Stimulated activated CD4-positive, alpha-beta T cell treated with anti-CD3 and anti-CD28 coated beads, Interleukin-1b, Interleukin-23, amount 100 ng/mL, for 48 hours (primary cell): ENCODE data around the gene FRMD4A.
"Not testable (repeated sequence)": the region's sequence is repeated elsewhere in the genome, so short reads cannot be mapped to it uniquely, and the experiment has no call there.

Source experiments
- DNase-seq: peaks from one replicate; pipeline ENCODE4 v3.0.0-alpha.2; 2020

Gene FRMD4A

DNA sequence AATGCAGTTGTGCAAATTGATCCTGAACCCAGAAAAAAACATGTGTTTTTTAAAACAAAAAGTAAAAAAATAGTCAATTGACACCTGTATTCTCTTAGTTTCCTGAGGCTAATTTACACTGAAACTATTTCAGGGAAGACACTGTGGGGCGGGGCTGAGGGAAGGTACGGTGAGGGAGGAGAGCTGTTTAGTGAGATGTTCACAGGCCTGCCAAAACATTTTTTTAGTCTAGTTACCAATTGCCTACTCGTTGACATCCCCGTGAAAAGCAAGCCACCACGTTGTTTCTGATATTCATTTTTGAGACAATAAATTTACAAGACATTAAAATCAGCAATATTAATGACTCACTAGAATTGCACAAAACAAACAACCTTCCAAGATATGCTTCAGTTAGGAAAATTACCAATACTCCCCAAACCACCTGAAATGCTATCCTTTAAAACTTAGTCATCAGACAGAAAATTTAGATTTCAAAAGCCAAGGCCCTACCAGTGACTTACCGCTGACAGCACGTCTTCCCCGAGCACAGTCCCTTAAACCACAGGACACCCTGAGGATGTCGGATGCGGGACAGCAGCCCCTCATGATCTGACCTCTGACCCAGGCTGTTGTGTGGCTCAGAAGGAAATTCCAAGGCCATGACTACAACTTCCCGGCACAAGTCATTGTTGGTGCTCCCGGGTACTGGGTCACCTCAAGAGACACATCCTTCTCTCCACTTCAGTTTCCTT lies 464.8 kb downstream of the FRMD4A start:
- DNase-seq: no peak

DNA sequence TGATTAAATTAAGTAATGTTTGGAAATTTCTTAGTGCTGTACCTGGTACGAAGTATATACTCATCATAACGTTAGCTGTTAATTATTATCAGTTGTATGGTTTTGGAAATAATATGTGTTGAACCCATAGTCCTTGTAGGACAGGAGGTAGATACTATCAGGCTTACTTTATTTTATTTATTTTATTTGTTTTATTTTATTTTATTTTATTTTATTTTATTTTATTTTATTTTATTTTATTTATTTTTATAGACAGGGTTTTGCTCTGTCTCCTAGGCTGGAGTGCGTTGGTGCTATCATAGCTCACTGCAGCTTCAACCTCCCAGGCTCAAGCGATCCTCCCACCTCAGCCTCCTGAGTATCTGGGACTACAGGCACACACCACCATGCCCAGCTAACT lies 465.5 kb downstream of the FRMD4A start:
- not testable (repeated sequence) for DNase-seq

DNA sequence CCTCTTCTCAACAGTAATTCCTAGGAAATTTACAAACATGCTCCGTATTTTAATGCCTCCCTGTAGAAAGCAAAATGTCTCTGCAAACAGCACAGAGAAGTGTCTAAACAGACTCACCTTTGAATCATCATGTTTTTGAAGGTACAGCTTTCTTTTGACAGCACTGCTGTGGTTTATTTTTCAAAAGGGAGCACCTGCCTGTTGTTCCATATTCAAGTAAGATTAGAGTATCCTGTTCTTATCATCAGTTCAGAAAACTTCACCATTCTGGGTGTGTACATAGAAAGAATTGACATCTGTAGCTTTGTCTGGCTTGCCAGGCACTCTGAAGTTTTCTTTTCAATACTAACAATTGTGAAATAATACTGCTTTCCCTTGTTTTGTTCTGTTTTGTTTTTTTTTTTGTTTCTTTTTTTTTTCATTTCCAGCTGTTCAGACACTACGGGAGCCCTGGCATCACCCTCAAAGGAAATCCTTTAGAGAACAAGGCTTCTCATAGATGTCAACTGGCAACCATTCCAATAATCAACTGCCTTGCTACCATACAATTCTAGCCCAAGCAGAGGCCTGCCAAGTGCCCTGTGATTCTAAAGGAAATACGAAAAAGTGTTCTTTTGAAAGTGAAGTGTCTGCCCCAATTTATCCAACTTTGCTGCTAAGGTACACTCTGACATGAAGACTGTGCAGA lies 468.0 kb downstream of the FRMD4A start:
- no peak for DNase-seq

DNA sequence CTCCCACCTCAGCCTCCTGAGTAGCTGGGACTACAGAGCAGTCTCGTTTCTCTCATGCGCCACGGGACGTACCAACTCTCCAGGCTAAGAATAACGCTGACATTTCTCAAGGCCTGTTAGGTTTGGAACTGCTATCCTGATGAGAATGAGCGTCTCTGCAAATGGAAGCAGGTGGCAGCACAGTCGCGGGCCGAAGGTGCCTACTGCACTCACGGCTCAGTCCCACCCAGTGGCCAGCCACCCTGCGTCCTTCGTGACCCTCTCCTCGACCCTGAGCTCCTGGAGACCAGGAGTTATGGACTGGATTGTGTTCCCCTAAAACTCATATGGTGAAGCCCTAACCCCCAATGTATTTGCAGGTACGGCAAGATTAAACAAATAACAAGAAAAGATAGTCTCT lies 469.8 kb downstream of the FRMD4A start:
- DNase-seq: no peak

DNA sequence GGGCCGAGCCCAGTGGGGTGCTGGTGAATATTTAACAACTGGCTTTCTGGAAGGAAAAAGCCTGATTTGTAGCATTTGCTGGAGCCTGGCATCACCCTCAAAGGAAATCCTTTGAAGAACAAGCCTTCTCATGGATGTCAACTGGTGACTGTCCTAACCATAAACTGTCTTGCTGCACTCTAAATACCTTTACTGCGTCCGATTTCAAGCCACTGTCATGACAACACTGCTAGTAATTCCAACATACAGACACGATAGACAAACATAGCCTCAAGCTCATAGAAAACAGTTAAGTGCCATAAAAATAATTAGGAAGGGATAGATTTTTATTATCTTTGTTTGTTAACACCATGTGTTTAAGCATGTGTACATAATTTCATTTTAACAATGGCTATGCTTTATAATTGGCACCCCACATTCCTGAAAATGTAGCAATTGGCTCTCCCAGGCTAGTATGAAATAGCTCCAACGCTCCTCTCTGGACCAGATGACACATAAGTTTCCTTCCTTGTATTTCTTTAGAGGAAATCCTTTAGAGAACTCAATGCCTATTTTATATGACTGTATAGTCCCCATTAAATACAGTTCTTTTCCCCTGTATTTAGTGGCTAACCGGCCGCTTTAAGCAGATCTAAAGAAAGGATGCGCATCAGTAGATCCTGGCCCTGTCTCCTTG lies 470.6 kb downstream of the FRMD4A start:
- no peak for DNase-seq

DNA sequence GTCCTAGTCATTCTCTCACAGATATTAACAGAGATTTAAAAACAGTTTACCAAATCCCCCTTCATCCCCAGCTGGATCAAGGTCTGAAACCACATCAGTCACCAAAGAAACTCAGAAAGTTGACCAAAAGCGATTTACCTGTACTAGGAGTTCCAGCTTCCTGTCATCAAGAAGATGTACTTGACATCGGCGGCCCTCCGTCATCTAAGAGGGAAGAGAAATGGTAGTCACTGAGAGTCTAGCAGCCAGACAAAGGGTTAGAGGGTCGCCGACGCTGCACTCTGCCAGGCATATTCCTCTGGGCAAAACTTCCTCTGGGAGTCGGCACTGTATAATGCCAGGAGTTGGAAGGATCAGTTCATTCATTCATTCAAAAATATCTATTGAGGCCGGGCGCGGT lies 472.0 kb downstream of the FRMD4A start:
- DNase-seq: no peak

DNA sequence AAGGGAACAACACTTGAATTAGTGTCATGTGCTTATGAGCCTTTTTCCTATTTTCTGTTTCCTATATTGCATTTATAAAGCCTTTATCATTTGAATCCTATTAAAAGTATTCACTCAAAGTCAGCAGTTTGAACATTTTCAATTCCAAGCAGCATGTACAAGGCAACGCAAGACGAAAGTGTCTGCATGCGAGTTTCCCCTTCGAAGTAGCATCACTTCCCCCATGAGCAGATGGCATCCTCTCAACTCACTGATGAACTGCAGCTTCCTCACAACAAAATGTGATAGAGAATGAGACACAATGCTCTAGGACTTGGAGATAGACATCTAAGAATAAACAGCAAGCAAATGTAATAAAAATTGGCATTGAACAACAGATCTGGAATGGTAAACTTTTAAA lies 473.3 kb downstream of the FRMD4A start:
- no peak for DNase-seq

DNA sequence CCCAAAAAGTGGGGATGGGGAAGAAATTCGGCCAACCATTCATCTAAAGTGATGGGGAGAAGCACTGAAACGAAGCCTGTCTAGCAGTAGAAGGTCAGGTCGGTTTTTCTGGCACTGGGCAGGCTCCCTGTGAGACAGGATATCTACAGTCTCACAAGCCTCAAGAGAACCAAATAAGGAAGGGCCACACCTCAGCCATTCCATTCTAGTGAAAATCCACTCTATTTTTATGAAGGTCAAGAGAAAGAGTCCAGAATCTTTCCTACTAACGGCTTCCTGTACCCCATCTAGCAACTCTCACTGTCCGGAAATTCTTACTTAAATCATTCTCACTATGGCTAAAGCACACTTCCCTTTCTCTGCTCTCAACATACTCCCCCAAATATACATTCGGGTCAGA lies 476.9 kb downstream of the FRMD4A start:
- no peak for DNase-seq

DNA sequence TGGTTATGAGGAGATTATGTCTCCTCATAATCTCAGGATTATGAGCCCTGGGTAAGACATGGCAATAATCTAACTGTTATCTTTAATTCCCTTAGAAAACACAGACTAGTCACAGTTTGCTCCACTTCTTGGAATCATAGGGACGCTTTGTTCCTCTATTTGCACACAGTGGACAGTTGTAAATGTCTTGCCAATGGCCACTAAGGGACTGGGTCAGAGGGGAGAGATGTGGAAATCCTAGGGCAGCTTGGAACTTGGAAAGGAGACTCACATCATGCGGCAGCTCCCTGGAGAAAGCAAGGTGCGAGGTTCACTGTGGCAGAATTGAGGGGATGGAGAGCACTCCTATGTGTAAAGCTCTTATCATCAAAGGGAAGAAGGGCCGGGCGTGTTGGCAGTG lies 477.9 kb downstream of the FRMD4A start:
- DNase-seq: no peak

DNA sequence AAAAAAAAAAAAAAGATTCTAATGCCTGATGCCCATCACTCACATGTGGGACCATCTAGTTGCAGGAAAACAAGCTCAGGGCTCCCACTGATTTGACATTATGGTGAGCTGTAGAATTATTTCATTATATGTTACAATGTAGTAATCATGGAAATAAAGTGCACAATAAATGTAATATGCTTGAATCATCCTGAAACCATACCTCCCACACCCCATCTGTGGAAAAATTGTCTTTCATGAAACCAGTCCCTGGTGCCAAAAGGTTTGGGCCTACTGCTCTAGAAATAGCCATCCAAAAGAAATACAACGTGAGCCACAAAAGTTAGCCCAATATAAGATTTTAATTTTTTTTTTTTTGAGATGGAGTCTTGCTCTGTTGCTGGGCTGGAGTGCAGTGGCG lies 478.8 kb downstream of the FRMD4A start:
- no peak for DNase-seq

DNA sequence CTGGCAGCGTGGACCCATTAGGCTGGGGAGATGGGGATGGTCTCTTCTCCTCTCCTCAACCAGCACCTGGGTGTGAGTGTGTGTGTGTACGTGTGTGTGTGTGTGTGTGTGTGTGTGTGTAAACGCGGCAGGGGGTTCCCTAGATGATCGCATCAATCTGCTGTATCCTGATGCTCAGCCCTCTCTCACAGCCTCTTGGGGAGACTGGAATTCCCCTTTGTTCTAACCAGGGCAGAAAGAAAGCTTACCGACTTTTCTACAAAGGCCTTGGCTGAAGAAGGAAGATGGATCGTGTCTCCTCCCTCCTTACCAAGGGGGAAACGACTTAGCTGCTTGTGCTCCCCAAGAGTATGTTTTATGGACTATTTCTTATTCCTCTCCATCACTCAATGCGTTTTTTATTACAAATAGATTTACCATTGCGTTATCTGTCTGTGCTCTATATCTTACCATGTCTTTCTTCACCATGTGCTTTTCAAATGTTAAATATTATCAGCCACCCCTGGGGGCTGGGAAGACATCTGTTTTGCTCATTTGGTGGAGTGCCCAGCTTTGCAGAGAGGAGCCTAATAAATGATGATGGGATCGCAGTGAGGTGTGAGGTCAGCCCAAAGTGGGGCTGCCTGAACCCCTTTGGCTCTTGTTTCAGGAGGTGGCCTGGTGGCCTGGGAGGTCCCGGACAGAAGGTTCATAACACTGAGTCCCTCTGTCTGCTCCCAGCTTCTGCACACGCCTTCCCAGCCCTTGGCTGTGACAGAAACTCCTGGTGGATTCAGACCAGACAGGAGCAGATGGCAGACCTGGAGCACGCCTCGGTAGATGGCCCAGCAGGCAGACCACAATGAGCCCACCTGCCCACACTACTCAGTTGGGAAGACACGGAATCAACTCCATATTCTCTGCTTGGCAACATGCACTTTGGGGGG lies 481.9 kb downstream of the FRMD4A start:
- no peak for DNase-seq

DNA sequence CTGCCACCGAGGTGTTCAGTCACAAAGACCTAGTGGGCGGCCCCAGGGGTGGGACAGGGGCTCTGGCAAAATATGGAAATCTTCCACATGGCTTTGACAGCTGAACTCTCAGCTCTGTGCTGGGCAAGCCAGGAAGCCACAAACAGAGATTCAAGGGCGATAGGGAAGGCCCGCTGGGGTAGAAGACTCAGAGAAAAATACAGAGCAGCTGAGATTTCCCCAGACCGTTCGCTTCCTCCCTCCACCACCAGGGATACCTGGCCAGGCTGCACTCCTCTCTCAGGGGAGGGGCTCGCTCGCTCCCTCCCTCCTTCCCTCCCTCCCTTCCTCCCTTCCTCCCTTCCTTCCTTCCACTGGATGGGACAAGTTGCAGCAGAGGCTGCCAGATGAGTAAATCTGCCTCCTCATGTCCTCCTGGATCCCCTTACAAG lies 483.5 kb downstream of the FRMD4A start:
- DNase-seq: no peak

DNA sequence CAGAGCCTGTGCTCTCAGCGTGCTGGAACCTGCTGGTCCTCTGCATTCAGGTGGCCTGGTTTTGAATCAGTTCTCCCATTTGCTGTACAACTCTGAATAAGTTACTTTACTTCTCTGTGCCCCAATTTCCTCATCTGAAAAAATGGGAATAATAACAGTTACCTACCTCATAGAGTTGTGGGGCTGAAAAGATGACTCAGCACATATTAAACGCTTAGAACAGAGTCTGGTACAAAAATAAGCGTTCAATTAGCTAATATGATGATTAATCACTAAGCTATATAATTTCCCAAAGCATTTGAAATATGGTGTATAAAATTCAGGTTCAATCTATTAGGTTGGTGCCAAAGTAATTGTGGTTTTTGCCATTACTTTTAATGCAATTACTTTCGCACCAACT lies 484.8 kb downstream of the FRMD4A start:
- DNase-seq: no peak

DNA sequence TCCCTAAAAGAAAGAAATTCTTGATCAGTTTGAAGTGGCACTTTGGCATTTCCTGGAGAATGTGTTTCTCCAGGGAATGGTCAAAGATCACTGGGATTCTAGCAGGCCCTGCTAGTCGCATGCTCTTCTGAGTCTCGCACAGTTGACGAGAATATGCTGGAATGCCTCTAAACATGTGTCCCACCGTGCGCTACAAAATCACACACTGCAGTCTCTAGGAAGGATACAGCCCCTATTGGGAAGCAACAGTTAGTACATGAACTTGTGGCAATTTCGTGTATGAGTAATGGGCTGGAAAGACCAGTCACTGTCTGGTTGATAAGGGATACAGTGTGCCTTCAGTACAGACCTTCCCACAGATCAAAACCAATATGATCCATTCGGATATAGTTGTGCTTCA lies 486.1 kb downstream of the FRMD4A start:
- DNase-seq: no peak

DNA sequence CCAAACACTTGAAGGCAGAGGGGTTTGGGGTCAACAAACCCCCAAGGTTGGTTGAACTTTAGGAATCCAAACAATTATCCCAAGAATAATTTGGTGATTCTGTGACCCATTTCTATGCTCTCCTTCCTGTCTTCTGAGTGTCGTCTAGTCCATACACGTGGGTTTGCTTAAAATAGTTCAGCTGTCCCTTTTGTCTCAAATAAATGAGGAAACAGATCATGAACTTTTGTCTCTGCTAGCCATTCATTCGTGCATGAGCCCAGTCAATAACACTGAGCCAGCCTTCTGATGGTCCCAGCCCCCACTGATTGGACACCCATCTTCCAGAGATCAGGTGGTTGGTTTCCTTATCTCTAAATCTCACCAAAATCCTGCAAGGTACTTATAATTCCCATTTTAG lies 488.6 kb downstream of the FRMD4A start:
- DNase-seq: no peak

DNA sequence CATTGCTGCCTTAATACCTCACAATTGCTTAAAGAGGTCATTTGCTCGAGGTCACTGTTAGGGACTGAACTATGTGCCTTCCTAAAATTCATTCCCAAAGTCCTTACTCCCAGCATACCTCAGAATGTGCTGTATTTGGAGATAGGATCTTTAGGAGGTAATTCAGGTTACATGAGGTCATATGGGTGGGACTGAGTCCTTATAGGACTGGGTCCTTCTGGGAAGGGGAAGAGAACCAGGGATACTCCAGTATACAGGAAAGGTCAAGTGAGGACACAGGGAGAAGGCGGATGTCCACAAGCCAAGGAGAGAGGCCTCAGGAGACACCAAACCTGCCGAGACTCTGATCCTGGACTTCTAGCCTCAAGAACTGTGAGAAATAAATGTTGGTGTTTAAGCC lies 490.7 kb downstream of the FRMD4A start:
- no peak for DNase-seq

DNA sequence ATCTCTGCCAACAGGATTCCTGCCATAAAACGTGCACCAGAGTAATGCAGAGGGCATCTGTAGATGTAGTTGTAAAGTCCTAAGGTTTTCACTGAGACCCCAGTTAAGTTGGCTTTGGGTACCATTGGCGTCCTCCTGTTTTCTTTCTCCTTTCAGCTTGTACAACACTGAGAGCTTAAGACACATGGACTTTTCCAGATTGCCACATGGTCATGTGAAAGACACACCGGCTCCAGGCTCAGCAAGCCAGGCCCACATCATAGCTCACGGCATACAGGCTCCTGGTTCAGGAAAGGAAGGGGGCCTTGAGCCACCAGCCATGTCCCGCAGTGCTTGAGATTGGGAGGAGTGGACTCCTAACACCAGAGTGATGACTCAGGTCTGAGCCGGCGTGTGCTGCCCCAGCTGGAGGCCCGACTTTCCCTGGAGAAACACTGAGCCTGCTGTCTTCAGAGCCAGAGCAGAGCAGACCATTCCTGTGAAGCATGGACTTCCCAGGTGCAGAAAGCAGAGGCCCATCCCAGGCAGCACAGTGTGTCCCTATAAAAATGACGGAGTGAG lies 491.2 kb downstream of the FRMD4A start:
- DNase-seq: no peak

DNA sequence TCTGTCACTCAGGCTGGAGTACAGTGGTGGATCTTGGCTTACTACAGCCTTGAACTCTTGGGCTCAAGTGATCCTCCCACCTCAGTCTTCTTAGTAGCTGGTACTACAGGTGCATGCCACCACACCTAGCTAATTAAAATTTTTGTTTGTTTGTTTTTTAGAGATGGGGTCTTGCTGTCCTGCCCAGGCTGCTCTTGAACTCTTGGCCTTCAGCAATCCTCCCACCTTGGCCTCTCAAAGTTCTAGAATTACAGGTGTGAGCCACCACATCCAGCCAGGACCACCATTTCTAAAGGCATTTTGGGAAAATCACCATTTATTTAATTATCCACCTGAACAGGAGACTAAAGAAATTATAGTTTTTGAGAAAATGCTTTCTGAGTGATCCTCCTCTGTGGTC lies 491.7 kb downstream of the FRMD4A start:
- DNase-seq: no peak

DNA sequence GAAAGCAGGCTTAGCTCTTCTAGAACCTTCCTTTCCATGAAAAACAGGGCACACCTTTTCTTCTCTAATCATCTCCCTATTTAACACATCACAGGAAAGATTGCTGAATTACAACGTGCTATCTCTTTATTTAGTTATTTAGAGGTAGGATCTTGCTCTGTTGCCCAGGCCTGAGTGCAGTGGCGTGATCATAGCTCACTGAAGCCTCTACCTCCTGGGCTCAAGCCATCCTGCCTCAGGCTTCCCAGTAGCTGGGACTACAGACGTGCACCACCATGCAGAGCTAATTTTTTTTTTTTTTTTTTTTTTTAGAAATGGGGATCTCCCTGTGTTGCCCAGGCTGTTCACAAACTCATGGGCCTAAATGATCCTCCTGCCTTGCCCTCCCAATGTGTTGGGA lies 492.8 kb downstream of the FRMD4A start:
- DNase-seq: no peak

DNA sequence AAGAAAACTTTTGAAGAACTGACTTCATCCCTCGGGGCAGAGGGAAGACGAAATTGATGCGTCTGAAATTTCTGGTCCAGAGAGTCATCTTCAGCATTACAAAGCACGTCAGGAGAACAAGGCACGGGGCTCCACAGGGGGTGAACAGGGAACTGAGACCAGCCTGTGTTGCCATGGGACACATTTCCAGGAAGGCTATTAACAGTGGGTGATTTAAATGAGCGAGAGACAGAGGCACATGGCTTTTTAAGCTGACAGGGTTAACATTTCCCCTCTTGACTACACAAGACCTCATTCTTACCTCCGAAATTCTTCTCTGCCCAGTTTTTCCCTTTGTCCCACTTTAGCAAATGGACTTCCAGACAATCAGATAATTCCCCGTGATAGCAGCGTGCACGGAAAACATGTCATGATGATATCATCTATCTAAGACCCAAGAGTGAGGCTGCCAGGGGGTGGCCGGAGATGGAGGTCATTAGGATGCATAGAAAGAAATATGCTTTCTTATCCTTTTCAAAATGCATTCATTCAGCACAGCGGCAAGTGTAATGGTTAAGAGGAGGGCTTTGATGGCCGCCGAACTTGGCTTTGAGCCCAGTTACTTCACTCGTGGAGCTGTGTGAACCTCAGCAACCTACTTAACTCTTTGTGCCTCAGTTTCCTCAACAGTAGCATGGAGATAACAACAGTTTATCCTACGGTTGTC lies 496.0 kb downstream of the FRMD4A start:
- no peak for DNase-seq

DNA sequence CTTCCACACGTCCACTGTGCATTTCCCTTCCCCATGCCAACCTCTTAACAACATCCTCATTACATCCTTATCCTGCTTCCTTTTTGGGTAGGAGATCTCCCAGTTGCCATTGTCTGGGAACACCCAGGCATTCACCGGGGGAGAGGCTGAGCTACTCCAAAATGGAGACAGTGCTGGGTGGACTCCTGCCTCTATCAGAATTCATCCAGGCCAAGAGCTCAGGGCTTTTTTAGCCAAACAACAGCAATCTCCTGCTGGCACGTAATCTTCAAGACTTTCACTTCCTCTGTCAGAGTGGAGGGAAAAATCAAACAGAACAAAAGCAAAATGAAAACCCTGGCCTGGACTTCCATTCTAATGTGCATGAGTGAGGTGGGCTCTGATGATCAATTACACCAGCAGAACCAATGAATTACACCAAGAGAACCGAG lies 499.0 kb downstream of the FRMD4A start:
- no peak for DNase-seq

DNA sequence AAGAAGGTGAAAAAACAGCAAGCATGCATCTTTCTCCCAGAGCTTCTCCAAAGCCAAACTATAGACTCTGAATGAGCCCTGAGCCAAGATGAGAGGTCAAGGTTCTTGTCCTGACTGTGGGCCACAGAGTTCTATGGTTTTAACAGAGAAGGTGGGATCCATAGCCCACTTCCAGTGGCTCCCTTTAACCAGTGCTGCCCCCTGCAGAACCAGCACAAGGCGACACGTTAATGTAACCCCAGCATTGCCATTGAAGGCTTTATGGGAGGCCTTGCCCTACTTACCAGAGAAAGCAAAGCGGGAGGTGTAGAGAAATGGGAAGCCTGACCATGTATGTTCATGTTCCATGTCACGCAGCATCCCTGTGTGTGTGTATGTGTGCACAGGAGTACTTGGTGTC lies 500.3 kb downstream of the FRMD4A start:
- DNase-seq: no peak
